Measurements from ENCODE around the gene DCHS1. TPM values are rescaled to one million over a fixed set of nuclear protein-coding genes. Genes with fewer than 3 reads are reported as not detected.

The DCHS1 gene
- total and polyA plus RNA-seq, 9 of the 15 experiments (the other 6 are each of a cell fraction or from before 2014, with no cell fraction given), result 0.04 to 0.49 (median 0.14) TPM; not detected in 2

GRCh38 chr11:6612213-6613041 lies 43.2 kb downstream of the DCHS1 start, which contains the start of gene TAF10 (continued):
- peak; percentile 80 for TF ChIP-seq FIP1L1 (IDR thresholded peaks at IDR 0.05; ENCODE audit: low read depth, low read length, poor library complexity, severe bottlenecking)
- TF ChIP-seq CBX8 (IDR thresholded peaks at IDR 0.05; ENCODE audit: borderline replicate concordance, extremely low read depth, low read depth, low read length, poor library complexity, severe bottlenecking), result no peak
- peak; percentile 93 for TF ChIP-seq JUND (IDR thresholded peaks at IDR 0.05; ENCODE audit: borderline replicate concordance, low read depth, low read length)
- peak; percentile 85; the same call in 2 of the 3 replicates for TF ChIP-seq JUND (tag; IDR thresholded peaks at IDR 0.05; ENCODE audit: borderline replicate concordance, low read depth, low read length)
- no peak for TF ChIP-seq ZNF217 (CRISPR knock-in tag; IDR thresholded peaks at IDR 0.05)
- TF ChIP-seq DACH1 (IDR thresholded peaks at IDR 0.05; ENCODE audit: partially characterized antibody), result no peak
- no peak for TF ChIP-seq HOMEZ (CRISPR knock-in tag; IDR thresholded peaks at IDR 0.05)
- peak; percentile 82 to 88; a peak in 3 of 4 replicates for TF ChIP-seq TEAD1 (CRISPR knock-in tag; IDR thresholded peaks at IDR 0.05)
- TF ChIP-seq SPI1 (IDR thresholded peaks at IDR 0.05; ENCODE audit: borderline replicate concordance, low read depth, low read length), result peak; percentile 54; the same call in 1 of the 2 replicates
- TF ChIP-seq EP400 (IDR thresholded peaks at IDR 0.05), result peak; percentile 83
- no peak for TF ChIP-seq RBM15 (IDR thresholded peaks at IDR 0.05; ENCODE audit: insufficient read depth, low read length)
- TF ChIP-seq PHF21A (IDR thresholded peaks at IDR 0.05; ENCODE audit: borderline replicate concordance, low read depth), result no peak
- no peak for TF ChIP-seq BCL6 (CRISPR knock-in tag; IDR thresholded peaks at IDR 0.05)
- no peak for TF ChIP-seq ZNF444 (CRISPR knock-in tag; IDR thresholded peaks at IDR 0.05)
- no peak for TF ChIP-seq NR1H2 (CRISPR knock-in tag; IDR thresholded peaks at IDR 0.05)
- peak; percentile 60 for TF ChIP-seq ZBTB2 (IDR thresholded peaks at IDR 0.05)
- TF ChIP-seq TGIF2 (CRISPR knock-in tag; IDR thresholded peaks at IDR 0.05), result no peak
- TF ChIP-seq FOXK2 (conservative IDR thresholded peaks at IDR 0.05 in 1 of 2, IDR thresholded peaks at IDR 0.05 in 1 of 2; ENCODE audit: low read depth in 2 of 2), result peak in 1 of 2 experiments; percentile 53; a peak in 3 of 4 replicates
- TF ChIP-seq EWSR1 (IDR thresholded peaks at IDR 0.05; ENCODE audit: borderline replicate concordance, low read depth, partially characterized antibody), result no peak
- TF ChIP-seq MCM7 (IDR thresholded peaks at IDR 0.05), result no peak
- TF ChIP-seq, protein P1, sequence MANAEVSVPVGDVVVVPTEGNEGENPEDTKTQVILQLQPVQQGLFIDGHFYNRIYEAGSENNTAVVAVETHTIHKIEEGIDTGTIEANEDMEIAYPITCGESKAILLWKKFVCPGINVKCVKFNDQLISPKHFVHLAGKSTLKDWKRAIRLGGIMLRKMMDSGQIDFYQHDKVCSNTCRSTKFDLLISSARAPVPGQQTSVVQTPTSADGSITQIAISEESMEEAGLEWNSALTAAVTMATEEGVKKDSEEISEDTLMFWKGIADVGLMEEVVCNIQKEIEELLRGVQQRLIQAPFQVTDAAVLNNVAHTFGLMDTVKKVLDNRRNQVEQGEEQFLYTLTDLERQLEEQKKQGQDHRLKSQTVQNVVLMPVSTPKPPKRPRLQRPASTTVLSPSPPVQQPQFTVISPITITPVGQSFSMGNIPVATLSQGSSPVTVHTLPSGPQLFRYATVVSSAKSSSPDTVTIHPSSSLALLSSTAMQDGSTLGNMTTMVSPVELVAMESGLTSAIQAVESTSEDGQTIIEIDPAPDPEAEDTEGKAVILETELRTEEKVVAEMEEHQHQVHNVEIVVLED (CRISPR knock-in tag; IDR thresholded peaks at IDR 0.05), result peak; percentile 52; the same call in 1 of the 2 replicates
- no peak for TF ChIP-seq HMG20B (CRISPR knock-in tag; IDR thresholded peaks at IDR 0.05)
- no peak for TF ChIP-seq NELFE (IDR thresholded peaks at IDR 0.05; ENCODE audit: insufficient read depth, insufficient read length)
- TF ChIP-seq SETDB1 (IDR thresholded peaks at IDR 0.05; ENCODE audit: low read length), result no peak

All from K562 (cell line).